ENCODE results near the gene C5.

Gene C5

GRCh38 chr9:121071370-121071755, 21.3 kb upstream of the C5 start:
- Histone ChIP-seq H3K4me3 (ENCODE audit: low read length) (peak overlapping the region; percentile 38), H3K36me3 (ENCODE audit: control insufficient read depth, insufficient read depth, low read length) (no peaks in the 10 kb centered on the region), H3K4me1 (ENCODE audit: control insufficient read depth, insufficient read depth, low read length) (peaks cover 7% of the 10 kb centered on the region), H3K9ac (ENCODE audit: low read length) (no peak overlapping the region), H3K27ac (ENCODE audit: low read depth, low read length) (no peak overlapping the region), H3K27me3 (ENCODE audit: control insufficient read depth, insufficient read depth, low read length) (no peaks in the 10 kb centered on the region)

- no peak overlapping the region for H3K27ac ChIP-seq (ENCODE audit: low read depth, low read length)
- no peaks in the 10 kb centered on the region for H3K4me1 ChIP-seq (ENCODE audit: control insufficient read depth, insufficient read depth, low read length)
- no peak overlapping the region for H3K4me3 ChIP-seq (ENCODE audit: low read length)
- no peaks in the 10 kb centered on the region for H3K36me3 ChIP-seq (ENCODE audit: control insufficient read depth, insufficient read depth, low read length)
- H3K27me3 ChIP-seq (ENCODE audit: control insufficient read depth, insufficient read depth, low read length), result no peaks in the 10 kb centered on the region
- H3K9ac ChIP-seq (ENCODE audit: low read length), result no peak overlapping the region
Observed at GRCh38 chr9:121069396-121069795, 19.3 kb upstream of the C5 start.

- Histone ChIP-seq H3K9ac (ENCODE audit: low read length) (no peak overlapping the region), H3K4me1 (ENCODE audit: control insufficient read depth, insufficient read depth, low read length) (no peaks in the 10 kb centered on the region), H3K4me3 (ENCODE audit: low read length) (no peak overlapping the region), H3K36me3 (ENCODE audit: control insufficient read depth, insufficient read depth, low read length) (no peaks in the 10 kb centered on the region), H3K27me3 (ENCODE audit: control insufficient read depth, insufficient read depth, low read length) (no peaks in the 10 kb centered on the region), H3K27ac (ENCODE audit: low read depth, low read length) (no peak overlapping the region)
Observed at GRCh38 chr9:121067640-121068039, 17.6 kb upstream of the C5 start.

GRCh38 chr9:121066850-121067249, 16.8 kb upstream of the C5 start:
- Histone ChIP-seq H3K36me3 (ENCODE audit: control insufficient read depth, insufficient read depth, low read length) (no peaks in the 10 kb centered on the region), H3K4me1 (ENCODE audit: control insufficient read depth, insufficient read depth, low read length) (no peaks in the 10 kb centered on the region), H3K4me3 (ENCODE audit: low read length) (no peak overlapping the region), H3K9ac (ENCODE audit: low read length) (no peak overlapping the region), H3K27me3 (ENCODE audit: control insufficient read depth, insufficient read depth, low read length) (no peaks in the 10 kb centered on the region), H3K27ac (ENCODE audit: low read depth, low read length) (no peak overlapping the region)

- Histone ChIP-seq H3K27me3 (ENCODE audit: control insufficient read depth, insufficient read depth, low read length) (no peaks in the 10 kb centered on the region), H3K4me3 (ENCODE audit: low read length) (no peak overlapping the region), H3K27ac (ENCODE audit: low read depth, low read length) (no peak overlapping the region), H3K4me1 (ENCODE audit: control insufficient read depth, insufficient read depth, low read length) (no peaks in the 10 kb centered on the region), H3K36me3 (ENCODE audit: control insufficient read depth, insufficient read depth, low read length) (no peaks in the 10 kb centered on the region), H3K9ac (ENCODE audit: low read length) (no peak overlapping the region)
Observed at GRCh38 chr9:121059998-121060636, 10.0 kb upstream of the C5 start.

GRCh38 chr9:121059513-121059912, 9.4 kb upstream of the C5 start:
- H3K4me3 ChIP-seq (ENCODE audit: low read length), result no peak overlapping the region
- no peaks in the 10 kb centered on the region for H3K4me1 ChIP-seq (ENCODE audit: control insufficient read depth, insufficient read depth, low read length)
- no peak overlapping the region for H3K27ac ChIP-seq (ENCODE audit: low read depth, low read length)
- no peaks in the 10 kb centered on the region for H3K36me3 ChIP-seq (ENCODE audit: control insufficient read depth, insufficient read depth, low read length)
- H3K27me3 ChIP-seq (ENCODE audit: control insufficient read depth, insufficient read depth, low read length), result no peaks in the 10 kb centered on the region
- H3K9ac ChIP-seq (ENCODE audit: low read length), result no peak overlapping the region

- H3K36me3 ChIP-seq (ENCODE audit: control insufficient read depth, insufficient read depth, low read length), result no peaks in the 10 kb centered on the region
- no peak overlapping the region for H3K9ac ChIP-seq (ENCODE audit: low read length)
- no peaks in the 10 kb centered on the region for H3K4me1 ChIP-seq (ENCODE audit: control insufficient read depth, insufficient read depth, low read length)
- H3K4me3 ChIP-seq (ENCODE audit: low read length), result no peak overlapping the region
- H3K27ac ChIP-seq (ENCODE audit: low read depth, low read length), result no peak overlapping the region
- no peaks in the 10 kb centered on the region for H3K27me3 ChIP-seq (ENCODE audit: control insufficient read depth, insufficient read depth, low read length)
Observed at GRCh38 chr9:121057821-121058220, 7.7 kb upstream of the C5 start.

- H3K9ac ChIP-seq (ENCODE audit: low read length), result no peak overlapping the region
- no peaks in the 10 kb centered on the region for H3K36me3 ChIP-seq (ENCODE audit: control insufficient read depth, insufficient read depth, low read length)
- no peak overlapping the region for H3K27ac ChIP-seq (ENCODE audit: low read depth, low read length)
- H3K27me3 ChIP-seq (ENCODE audit: control insufficient read depth, insufficient read depth, low read length), result no peaks in the 10 kb centered on the region
- H3K4me1 ChIP-seq (ENCODE audit: control insufficient read depth, insufficient read depth, low read length), result no peaks in the 10 kb centered on the region
- H3K4me3 ChIP-seq (ENCODE audit: low read length), result no peak overlapping the region
Observed at GRCh38 chr9:121055642-121056143, 5.6 kb upstream of the C5 start.

GRCh38 chr9:121053544-121053943, 3.5 kb upstream of the C5 start:
- no peak overlapping the region for H3K9ac ChIP-seq (ENCODE audit: low read length)
- H3K4me1 ChIP-seq (ENCODE audit: control insufficient read depth, insufficient read depth, low read length), result no peaks in the 10 kb centered on the region
- no peaks in the 10 kb centered on the region for H3K27me3 ChIP-seq (ENCODE audit: control insufficient read depth, insufficient read depth, low read length)
- H3K36me3 ChIP-seq (ENCODE audit: control insufficient read depth, insufficient read depth, low read length), result no peaks in the 10 kb centered on the region
- H3K27ac ChIP-seq (ENCODE audit: low read depth, low read length), result no peak overlapping the region
- no peak overlapping the region for H3K4me3 ChIP-seq (ENCODE audit: low read length)

GRCh38 chr9:121048618-121049017, 1.5 kb downstream of the C5 start:
- no peaks in the 10 kb centered on the region for H3K27me3 ChIP-seq (ENCODE audit: control insufficient read depth, insufficient read depth, low read length)
- H3K9ac ChIP-seq (ENCODE audit: low read length), result no peak overlapping the region
- no peaks in the 10 kb centered on the region for H3K36me3 ChIP-seq (ENCODE audit: control insufficient read depth, insufficient read depth, low read length)
- H3K4me3 ChIP-seq (ENCODE audit: low read length), result no peak overlapping the region
- no peaks in the 10 kb centered on the region for H3K4me1 ChIP-seq (ENCODE audit: control insufficient read depth, insufficient read depth, low read length)
- no peak overlapping the region for H3K27ac ChIP-seq (ENCODE audit: low read depth, low read length)

- no peaks in the 10 kb centered on the region for H3K27me3 ChIP-seq (ENCODE audit: control insufficient read depth, insufficient read depth, low read length)
- H3K4me3 ChIP-seq (ENCODE audit: low read length), result no peak overlapping the region
- no peak overlapping the region for H3K27ac ChIP-seq (ENCODE audit: low read depth, low read length)
- H3K9ac ChIP-seq (ENCODE audit: low read length), result no peak overlapping the region
- no peaks in the 10 kb centered on the region for H3K36me3 ChIP-seq (ENCODE audit: control insufficient read depth, insufficient read depth, low read length)
- H3K4me1 ChIP-seq (ENCODE audit: control insufficient read depth, insufficient read depth, low read length), result no peaks in the 10 kb centered on the region
Observed at GRCh38 chr9:121048175-121048574, 1.9 kb downstream of the C5 start.

GRCh38 chr9:121038804-121039203, 11.3 kb downstream of the C5 start:
- Histone ChIP-seq H3K4me1 (ENCODE audit: control insufficient read depth, insufficient read depth, low read length) (no peaks in the 10 kb centered on the region), H3K36me3 (ENCODE audit: control insufficient read depth, insufficient read depth, low read length) (no peaks in the 10 kb centered on the region), H3K4me3 (ENCODE audit: low read length) (no peak overlapping the region), H3K9ac (ENCODE audit: low read length) (no peak overlapping the region), H3K27ac (ENCODE audit: low read depth, low read length) (no peak overlapping the region), H3K27me3 (ENCODE audit: control insufficient read depth, insufficient read depth, low read length) (no peaks in the 10 kb centered on the region)

- Histone ChIP-seq H3K4me3 (ENCODE audit: low read length) (no peak overlapping the region), H3K27ac (ENCODE audit: low read depth, low read length) (no peak overlapping the region), H3K4me1 (ENCODE audit: control insufficient read depth, insufficient read depth, low read length) (no peaks in the 10 kb centered on the region), H3K36me3 (ENCODE audit: control insufficient read depth, insufficient read depth, low read length) (no peaks in the 10 kb centered on the region), H3K27me3 (ENCODE audit: control insufficient read depth, insufficient read depth, low read length) (no peaks in the 10 kb centered on the region), H3K9ac (ENCODE audit: low read length) (no peak overlapping the region)
Observed at GRCh38 chr9:121038362-121038761, 11.7 kb downstream of the C5 start.
